C4-2B (cell line): ENCODE results near the gene ZNF747.

Source experiments
- H3K27ac ChIP-seq: fragments of 450-650 bp; 2 replicates; pipeline ENCODE4 v1.5.1; 2017
- ZFX ChIP-seq: fragments of 450-650 bp; IDR thresholded peaks from 2 replicates; pipeline ENCODE4 v1.6.1; 2017
- TF ChIP-seq, protein P1 (sequence below): fragments of 450-650 bp; conservative IDR thresholded peaks from 2 replicates; pipeline ENCODE4 v1.5.1; 2017; ENCODE audit warnings: mild to moderate bottlenecking

The ZNF747 gene

DNA sequence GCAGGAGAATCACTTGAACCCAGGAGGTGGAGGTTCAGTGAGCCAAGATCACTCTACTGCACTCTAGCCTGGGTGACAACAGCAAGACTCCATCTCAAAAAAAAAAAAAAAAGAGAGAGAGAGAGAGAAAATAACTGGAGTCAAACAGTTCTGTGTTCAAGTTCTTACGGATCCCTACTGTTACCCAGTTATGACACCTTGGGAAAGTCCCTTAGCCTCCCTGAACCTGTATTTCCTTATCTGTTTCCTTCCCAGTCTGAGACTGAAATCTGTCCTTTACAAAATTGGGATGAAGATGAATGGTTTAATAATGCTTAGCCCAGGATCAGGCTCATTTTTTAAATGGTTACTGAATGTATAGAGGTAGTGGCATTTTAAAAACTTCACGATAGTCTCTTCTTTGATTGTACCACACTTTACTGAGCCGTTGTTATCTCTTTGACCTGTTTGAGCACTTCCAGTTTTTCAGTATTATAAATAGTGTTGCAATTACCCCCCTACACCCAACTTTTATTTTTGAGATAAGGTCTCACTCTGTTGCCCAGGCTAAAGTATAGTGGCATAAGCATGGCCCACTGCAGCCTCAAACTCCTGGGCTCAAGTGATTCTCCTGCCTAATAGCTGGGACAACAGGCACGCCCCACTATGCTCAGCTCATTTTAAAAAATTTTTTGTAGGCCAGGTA is 25.4 kb downstream of the ZNF747 start:
- no peak for TF ChIP-seq ZFX
- TF ChIP-seq, protein P1, sequence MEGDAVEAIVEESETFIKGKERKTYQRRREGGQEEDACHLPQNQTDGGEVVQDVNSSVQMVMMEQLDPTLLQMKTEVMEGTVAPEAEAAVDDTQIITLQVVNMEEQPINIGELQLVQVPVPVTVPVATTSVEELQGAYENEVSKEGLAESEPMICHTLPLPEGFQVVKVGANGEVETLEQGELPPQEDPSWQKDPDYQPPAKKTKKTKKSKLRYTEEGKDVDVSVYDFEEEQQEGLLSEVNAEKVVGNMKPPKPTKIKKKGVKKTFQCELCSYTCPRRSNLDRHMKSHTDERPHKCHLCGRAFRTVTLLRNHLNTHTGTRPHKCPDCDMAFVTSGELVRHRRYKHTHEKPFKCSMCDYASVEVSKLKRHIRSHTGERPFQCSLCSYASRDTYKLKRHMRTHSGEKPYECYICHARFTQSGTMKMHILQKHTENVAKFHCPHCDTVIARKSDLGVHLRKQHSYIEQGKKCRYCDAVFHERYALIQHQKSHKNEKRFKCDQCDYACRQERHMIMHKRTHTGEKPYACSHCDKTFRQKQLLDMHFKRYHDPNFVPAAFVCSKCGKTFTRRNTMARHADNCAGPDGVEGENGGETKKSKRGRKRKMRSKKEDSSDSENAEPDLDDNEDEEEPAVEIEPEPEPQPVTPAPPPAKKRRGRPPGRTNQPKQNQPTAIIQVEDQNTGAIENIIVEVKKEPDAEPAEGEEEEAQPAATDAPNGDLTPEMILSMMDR, result no peak
- no peak overlapping the region for H3K27ac ChIP-seq

DNA sequence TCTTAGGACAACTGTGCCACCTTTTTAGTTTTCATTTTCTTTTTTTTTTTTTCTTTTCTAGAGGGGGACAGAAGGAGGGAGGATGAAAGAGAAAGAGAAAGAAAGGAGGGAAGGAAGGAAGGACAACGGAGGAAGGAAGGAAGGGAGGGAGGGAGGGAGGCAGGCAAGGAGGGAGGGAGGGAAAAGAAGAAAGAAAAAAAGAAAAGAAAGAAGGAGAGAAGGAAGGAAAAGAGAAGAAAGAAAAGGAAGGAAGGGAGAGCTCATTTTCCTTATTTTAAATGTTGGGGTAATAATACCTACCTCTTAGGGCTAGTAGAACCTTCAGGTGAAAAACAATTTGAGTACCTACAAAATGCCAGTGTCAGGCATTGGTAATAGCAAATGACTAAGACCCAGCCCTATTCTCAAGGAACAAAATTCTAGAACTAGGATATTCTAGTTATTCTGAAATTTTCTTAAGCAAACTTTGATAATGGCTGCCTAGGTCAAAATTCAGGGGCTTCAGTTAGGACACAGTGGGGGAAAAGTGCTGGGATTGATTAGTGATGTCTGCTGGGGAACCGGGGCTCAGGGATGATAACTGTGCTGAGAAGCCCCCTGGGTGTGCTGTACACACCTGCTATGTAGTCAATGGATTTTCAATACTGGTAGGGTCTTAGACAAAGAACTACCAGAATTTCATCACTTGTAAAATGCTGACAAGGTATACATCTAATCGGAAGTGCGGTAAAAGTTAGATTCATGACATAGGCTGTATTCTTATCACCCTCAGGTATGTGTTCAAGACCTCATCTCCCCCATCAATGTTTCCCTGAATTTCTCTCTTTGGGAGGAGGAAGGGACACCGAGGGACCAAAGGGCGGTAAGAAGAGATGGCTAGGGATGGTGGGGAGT is 31.0 kb downstream of the ZNF747 start:
- TF ChIP-seq, protein P1, result no peak
- TF ChIP-seq ZFX, result no peak
- no peak overlapping the region for H3K27ac ChIP-seq

DNA sequence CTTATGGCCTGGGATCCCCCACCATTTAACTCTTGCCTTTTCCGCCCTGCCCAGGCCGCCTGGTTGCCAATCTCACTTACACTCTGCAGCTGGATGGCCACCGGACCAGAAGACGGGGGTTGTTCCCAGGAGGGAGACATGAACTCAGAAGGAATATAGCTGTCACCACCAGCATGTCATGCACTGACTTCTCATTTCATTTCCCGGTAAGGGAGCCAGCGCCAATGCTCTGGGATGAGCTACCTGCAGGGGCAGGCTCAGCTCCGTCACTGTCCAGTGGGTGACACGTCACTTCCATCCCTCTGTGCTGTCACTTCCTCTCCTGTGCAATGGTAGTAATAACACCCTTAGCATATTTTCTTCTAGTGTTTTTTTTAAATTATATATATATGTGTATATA is 35.4 kb downstream of the ZNF747 start:
- TF ChIP-seq, protein P1, result no peak
- TF ChIP-seq ZFX, result no peak
- H3K27ac ChIP-seq, result no peak overlapping the region

DNA sequence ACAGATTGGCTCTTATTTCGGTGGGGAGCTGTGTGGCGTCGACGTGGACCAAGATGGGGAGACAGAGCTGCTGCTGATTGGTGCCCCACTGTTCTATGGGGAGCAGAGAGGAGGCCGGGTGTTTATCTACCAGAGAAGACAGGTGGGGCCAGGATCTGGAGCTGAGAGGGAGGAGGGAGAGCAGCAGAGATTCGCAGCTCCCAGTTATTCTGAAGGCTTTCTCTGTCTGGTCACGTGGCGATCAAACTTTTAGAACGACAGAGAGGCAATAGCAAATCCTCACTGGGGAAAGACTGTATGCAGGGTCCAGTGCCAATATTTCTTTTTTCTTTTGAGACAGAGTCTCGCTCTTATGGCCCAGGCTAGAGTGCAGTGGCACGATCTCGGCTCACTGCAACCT is 39.9 kb downstream of the ZNF747 start:
- TF ChIP-seq, protein P1, result no peak
- TF ChIP-seq ZFX, result no peak
- H3K27ac ChIP-seq, result no peak overlapping the region

DNA sequence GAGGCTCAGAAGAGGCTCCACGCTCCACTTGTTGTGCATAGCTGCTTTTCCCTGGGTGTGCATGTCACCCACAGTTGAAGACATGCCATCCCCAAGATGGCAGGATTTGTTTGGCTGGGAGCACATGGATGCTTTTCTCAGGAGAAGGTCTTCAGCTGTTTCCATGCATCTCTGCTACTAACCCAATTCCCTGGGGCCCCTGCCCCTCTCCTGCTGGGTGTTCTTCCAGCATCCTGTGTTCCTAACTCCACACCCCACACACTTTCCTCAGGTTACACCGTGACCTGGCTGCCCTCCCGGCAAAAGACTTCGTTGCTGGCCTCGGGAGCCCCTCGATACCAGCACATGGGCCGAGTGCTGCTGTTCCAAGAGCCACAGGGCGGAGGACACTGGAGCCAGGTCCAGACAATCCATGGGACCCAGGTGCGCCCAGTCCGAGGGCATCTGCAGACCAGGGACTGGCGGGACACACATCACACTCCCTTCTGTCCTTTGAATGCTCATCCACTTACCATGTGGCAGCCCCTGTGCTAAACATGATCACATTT is 40.6 kb downstream of the ZNF747 start:
- no peak overlapping the region for H3K27ac ChIP-seq
- TF ChIP-seq, protein P1, result no peak
- TF ChIP-seq ZFX, result no peak

DNA sequence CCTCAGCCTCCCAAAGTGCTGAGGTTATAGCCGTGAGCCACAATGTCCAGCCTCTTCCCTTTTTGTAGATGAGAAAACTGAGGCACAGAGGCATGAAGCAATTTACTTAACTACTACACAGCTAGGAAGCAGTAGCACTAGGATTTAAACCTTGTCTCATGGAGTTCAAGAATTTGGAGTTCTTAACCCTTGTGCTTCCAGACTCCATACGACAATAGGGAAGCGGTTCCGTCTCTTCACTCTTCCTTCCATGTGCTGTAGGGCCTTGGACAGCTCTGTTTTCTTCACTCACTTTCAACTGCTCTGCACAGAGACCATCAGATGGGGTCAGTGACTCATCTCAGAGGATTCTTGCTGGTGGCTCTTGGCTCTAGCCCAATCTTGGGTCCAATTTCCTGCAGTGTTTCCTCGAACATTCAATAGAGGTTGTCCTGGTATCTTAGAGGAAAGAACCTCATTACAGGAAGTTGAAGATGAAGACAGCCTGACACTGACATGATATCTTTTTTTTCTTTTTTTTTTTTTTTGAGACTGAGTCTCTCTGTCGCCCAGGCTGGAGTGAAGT is 42.8 kb downstream of the ZNF747 start:
- TF ChIP-seq, protein P1, result no peak
- TF ChIP-seq ZFX, result no peak
- no peak overlapping the region for H3K27ac ChIP-seq

DNA sequence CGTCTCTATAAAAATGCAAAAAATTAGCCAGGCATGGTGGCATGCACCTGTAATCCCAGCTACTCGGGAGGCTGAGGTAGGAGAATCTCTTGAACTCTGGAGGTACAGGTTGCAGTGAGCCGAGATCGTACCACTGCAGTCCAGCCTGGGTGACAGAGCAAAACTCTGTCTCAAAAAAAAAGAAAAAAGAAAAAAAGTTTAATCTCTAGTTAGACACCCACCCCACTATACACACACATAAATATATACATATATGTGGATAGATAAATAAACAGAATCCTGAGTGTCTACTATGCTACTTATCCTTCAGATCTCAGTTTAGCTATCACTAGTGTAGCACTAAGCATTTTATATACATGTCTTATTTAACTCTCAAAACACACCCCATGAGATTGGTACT is 43.4 kb downstream of the ZNF747 start:
- no peak overlapping the region for H3K27ac ChIP-seq
- TF ChIP-seq, protein P1, result no peak
- no peak for TF ChIP-seq ZFX
